ENCODE results near the gene ITGAD. TPM values are rescaled to one million over a fixed set of nuclear protein-coding genes. Genes with fewer than 3 reads are reported as not detected.

The ITGAD gene
- total RNA-seq, result under 1 TPM in 1 of 4 donors, not detected in 3; 0.27 TPM

GRCh38 chr16:31393056-31393455, at the start of gene ITGAD:
TSS of gene ITGAD (plus strand) at chr16:31393335. CDS start at chr16:31393361, 26 bp downstream.
- 42% methylated on average over 2 of the region's 5 CpGs; no CpG with 5 or more reads in 1 of the 2 donors for WGBS, 2 donors (ENCODE audit: low coverage in 1 of 2)

GRCh38 chr16:31344712-31345111, 48.4 kb upstream of the ITGAD start:
- TF ChIP-seq POLR2A (IDR thresholded peaks at IDR 0.05), result no peak
- TF ChIP-seq, protein P1, sequence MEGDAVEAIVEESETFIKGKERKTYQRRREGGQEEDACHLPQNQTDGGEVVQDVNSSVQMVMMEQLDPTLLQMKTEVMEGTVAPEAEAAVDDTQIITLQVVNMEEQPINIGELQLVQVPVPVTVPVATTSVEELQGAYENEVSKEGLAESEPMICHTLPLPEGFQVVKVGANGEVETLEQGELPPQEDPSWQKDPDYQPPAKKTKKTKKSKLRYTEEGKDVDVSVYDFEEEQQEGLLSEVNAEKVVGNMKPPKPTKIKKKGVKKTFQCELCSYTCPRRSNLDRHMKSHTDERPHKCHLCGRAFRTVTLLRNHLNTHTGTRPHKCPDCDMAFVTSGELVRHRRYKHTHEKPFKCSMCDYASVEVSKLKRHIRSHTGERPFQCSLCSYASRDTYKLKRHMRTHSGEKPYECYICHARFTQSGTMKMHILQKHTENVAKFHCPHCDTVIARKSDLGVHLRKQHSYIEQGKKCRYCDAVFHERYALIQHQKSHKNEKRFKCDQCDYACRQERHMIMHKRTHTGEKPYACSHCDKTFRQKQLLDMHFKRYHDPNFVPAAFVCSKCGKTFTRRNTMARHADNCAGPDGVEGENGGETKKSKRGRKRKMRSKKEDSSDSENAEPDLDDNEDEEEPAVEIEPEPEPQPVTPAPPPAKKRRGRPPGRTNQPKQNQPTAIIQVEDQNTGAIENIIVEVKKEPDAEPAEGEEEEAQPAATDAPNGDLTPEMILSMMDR (IDR thresholded peaks at IDR 0.05), result no peak
- Histone ChIP-seq H3K9me3 (no peaks in the 10 kb centered on the region), H3K27ac (no peak overlapping the region), H3K36me3 (no peaks in the 10 kb centered on the region), H3K4me3 (no peak overlapping the region), H3K4me1 (no peaks in the 10 kb centered on the region), H3K27me3 (peaks cover 7% of the 10 kb centered on the region)
- 60 to 62% methylated on average over 8 to 9 of the region's 9 CpGs for WGBS, 2 donors (ENCODE audit: low coverage in 1 of 2)
- ATAC-seq, result no peak

More at GRCh38 chr16:31393056-31393455, at the start of gene ITGAD:
- no peak for TF ChIP-seq POLR2AphosphoS5 (IDR thresholded peaks at IDR 0.05)
- TF ChIP-seq, protein P1 (IDR thresholded peaks at IDR 0.05), result no peak
- no peak for TF ChIP-seq POLR2A (IDR thresholded peaks at IDR 0.05)
- TF ChIP-seq EP300 (IDR thresholded peaks at IDR 0.05), result no peak
- no peak for ATAC-seq
- Histone ChIP-seq H3K27me3 (peaks cover 38% of the 10 kb centered on the region), H3K27ac (no peak within 1 kb of the TSS), H3K9me3 (no peaks in the 10 kb centered on the region), H3K36me3 (no peaks in the 10 kb centered on the region), H3K4me3 (no peak within 1 kb of the TSS), H3K4me1 (no peaks in the 10 kb centered on the region)

DNA sequence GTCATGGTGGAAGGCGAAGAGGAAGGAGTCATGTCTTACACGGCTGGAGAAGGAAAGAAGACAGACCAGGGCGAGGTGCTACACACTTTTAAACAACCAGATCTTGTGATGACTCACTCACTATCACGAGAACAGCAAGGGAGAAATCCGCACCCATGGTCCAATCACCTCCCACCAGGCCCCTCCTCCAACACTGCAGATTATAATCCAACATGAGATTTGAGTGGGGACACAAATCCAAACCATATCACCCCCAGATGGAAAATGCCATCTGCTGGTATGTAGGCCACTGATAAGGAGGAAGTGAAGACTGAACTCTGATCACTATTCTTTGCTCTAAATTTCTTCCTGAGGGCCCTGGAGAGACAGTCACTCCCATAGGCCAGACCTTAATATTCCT, 45.7 kb upstream of the ITGAD start:
- Histone ChIP-seq H3K27ac (no peak overlapping the region), H3K36me3 (no peaks in the 10 kb centered on the region), H3K4me1 (no peaks in the 10 kb centered on the region), H3K9me3 (no peaks in the 10 kb centered on the region), H3K4me3 (no peak overlapping the region), H3K27me3 (peaks cover 25% of the 10 kb centered on the region)
- TF ChIP-seq POLR2A (IDR thresholded peaks at IDR 0.05) (no peak), POLR2AphosphoS5 (IDR thresholded peaks at IDR 0.05) (no peak), EP300 (IDR thresholded peaks at IDR 0.05) (no peak)
- TF ChIP-seq, protein P1 (IDR thresholded peaks at IDR 0.05), result no peak
- WGBS, 2 donors (ENCODE audit: low coverage in 1 of 2), result 70% methylated on average over 4 of the region's 5 CpGs; no CpG with 5 or more reads in 1 of the 2 donors
- no peak for ATAC-seq

GRCh38 chr16:31348579-31348978, 44.6 kb upstream of the ITGAD start:
- TF ChIP-seq POLR2A (IDR thresholded peaks at IDR 0.05) (no peak), POLR2AphosphoS5 (IDR thresholded peaks at IDR 0.05) (no peak), EP300 (IDR thresholded peaks at IDR 0.05) (no peak)
- TF ChIP-seq, protein P1 (IDR thresholded peaks at IDR 0.05), result no peak
- Histone ChIP-seq H3K36me3 (no peaks in the 10 kb centered on the region), H3K4me3 (no peak overlapping the region), H3K27ac (no peak overlapping the region), H3K4me1 (no peaks in the 10 kb centered on the region), H3K9me3 (no peaks in the 10 kb centered on the region), H3K27me3 (peaks cover 32% of the 10 kb centered on the region)
- 48 to 53% methylated on average over 3 of the region's 3 CpGs for WGBS, 2 donors (ENCODE audit: low coverage in 1 of 2)
- ATAC-seq, result no peak

DNA sequence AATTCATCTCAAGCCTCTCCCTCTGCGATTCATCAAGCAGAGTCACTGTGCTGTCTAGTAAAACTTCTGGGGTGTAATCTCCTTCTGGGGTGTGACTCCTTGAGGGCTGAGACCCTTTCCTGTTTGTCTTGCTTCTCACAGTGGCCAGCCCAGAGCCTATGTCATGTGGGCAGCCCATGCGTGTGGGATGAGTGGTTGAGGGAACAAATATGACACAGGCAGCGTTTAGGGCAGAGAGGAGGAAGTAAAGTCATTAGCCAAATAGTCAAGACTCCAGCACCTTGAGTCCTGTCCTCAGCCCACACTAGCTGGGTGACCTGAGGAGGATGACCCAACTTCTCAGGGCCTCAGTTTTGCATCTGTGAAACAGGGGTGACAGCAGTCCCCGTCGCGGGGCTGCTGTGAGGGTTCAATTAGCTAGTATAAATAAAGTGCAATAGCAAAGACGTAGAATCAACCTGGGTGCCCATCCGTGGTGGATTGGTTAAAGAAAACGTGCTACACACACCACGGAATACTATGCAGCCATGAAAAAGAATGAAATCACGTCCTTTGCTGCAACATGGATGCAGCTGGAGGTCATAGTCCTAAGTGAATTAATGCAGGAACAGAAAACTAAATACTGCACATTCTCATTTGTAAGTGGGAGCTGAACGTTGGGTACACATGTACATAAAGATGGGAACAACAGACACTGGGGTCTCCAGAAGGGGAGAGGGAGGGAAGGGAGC, 42.7 kb upstream of the ITGAD start:
- 71 to 78% methylated on average over 4 to 9 of the region's 12 CpGs for WGBS, 2 donors (ENCODE audit: low coverage in 1 of 2)
- no peak for TF ChIP-seq EP300 (IDR thresholded peaks at IDR 0.05)
- TF ChIP-seq POLR2AphosphoS5 (IDR thresholded peaks at IDR 0.05), result no peak
- TF ChIP-seq, protein P1 (IDR thresholded peaks at IDR 0.05), result no peak
- TF ChIP-seq POLR2A (IDR thresholded peaks at IDR 0.05), result no peak
- no peaks in the 10 kb centered on the region for H3K9me3 ChIP-seq
- H3K36me3 ChIP-seq, result no peaks in the 10 kb centered on the region
- H3K4me3 ChIP-seq, result no peak overlapping the region
- ATAC-seq, result peak; percentile 51
- no peaks in the 10 kb centered on the region for H3K4me1 ChIP-seq
- H3K27ac ChIP-seq, result no peak overlapping the region
- peaks cover 36% of the 10 kb centered on the region for H3K27me3 ChIP-seq

Measured in gastroesophageal sphincter (tissue), 4 donors.